ENCODE measurements around the gene DPYD.

Gene DPYD

DNA sequence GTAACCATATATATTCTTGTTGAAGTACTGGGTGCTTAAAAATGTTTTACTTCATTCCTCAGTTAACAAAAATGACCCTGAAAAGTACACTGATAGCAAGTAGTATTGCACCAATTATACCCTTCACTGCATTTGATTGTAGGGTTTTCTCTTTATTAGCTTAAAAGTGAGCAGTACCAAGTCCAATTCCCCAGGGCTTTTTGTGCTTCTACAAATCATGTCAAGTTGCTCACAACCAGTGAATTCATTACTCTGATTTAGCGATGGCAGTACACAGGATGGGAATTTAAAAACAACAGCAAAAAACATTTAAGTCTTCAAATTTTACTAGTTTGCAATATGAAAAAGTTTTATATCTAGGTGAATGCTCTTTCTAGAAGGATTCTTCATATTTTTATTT, 762.8 kb downstream of the DPYD start:
- H3K27me3 ChIP-seq (replicated peaks; ENCODE audit: control insufficient read depth, insufficient read depth, low read length), result no peaks in the 10 kb centered on the region
- H3K4me3 ChIP-seq (replicated peaks; ENCODE audit: low read depth, low read length), result no peak overlapping the region
- no peak for DNase-seq (ENCODE audit: extremely low read depth, insufficient read length)
- no peaks in the 10 kb centered on the region for H3K36me3 ChIP-seq (ENCODE audit: control insufficient read depth, insufficient read depth, low read length)
- TF ChIP-seq, protein P1, sequence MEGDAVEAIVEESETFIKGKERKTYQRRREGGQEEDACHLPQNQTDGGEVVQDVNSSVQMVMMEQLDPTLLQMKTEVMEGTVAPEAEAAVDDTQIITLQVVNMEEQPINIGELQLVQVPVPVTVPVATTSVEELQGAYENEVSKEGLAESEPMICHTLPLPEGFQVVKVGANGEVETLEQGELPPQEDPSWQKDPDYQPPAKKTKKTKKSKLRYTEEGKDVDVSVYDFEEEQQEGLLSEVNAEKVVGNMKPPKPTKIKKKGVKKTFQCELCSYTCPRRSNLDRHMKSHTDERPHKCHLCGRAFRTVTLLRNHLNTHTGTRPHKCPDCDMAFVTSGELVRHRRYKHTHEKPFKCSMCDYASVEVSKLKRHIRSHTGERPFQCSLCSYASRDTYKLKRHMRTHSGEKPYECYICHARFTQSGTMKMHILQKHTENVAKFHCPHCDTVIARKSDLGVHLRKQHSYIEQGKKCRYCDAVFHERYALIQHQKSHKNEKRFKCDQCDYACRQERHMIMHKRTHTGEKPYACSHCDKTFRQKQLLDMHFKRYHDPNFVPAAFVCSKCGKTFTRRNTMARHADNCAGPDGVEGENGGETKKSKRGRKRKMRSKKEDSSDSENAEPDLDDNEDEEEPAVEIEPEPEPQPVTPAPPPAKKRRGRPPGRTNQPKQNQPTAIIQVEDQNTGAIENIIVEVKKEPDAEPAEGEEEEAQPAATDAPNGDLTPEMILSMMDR (IDR thresholded peaks at IDR 0.05; ENCODE audit: insufficient read depth, low read length, poor library complexity, severe bottlenecking), result no peak

DNA sequence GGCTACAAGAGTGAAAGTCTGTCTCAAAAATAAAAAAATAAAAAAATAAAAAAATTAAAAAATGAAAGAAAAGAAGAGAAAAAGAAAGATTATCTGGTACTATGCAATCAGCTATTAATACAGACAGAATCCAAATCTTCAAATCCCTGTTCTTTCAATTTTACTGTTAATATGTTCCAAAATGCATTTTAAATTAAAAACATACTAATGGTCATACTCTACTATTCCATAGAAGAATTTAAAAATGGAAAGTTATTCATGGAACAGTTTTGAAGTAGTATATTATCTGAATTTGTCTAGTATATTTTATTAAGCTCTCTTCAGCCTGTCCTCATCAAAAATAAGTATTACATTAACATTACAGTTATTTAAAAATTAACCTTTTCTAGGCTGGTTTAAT, 769.2 kb downstream of the DPYD start:
- Histone ChIP-seq H3K4me3 (replicated peaks; ENCODE audit: low read depth, low read length) (no peak overlapping the region), H3K27me3 (replicated peaks; ENCODE audit: control insufficient read depth, insufficient read depth, low read length) (no peaks in the 10 kb centered on the region), H3K36me3 (ENCODE audit: control insufficient read depth, insufficient read depth, low read length) (no peaks in the 10 kb centered on the region)
- TF ChIP-seq, protein P1 (IDR thresholded peaks at IDR 0.05; ENCODE audit: insufficient read depth, low read length, poor library complexity, severe bottlenecking), result no peak
- no peak for DNase-seq (ENCODE audit: extremely low read depth, insufficient read length)

DNA sequence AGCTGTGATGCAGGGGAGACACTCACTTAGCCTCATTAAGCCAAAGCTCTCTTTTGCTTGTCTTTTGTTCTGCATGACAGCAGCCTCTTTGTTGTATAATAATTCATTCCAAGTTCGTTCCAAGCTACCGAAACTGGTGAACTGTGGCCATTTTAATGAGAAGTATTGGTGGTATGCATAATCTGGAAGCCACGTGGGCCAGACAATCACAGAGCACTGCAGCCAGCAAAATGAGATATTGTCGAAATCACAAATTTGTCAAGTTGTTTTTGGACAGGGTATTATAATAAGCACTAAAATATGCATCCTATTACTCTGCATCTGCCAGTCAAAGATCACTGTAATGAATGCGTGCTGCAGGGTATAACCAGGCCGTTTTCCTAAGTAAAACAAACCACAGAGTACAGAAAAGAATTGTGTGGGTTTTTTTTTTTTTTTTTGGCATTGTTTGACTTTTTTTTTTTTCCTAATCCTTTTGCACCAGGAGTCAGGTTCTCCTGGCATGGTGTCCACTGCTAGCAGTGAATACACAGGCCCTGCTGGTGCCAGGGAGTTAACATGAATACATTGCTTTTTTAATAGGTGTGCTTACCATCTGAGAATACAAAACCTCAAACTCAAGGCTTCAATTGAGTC, 775.4 kb downstream of the DPYD start:
- DNase-seq (ENCODE audit: extremely low read depth, insufficient read length), result no peak
- TF ChIP-seq, protein P1 (IDR thresholded peaks at IDR 0.05; ENCODE audit: insufficient read depth, low read length, poor library complexity, severe bottlenecking), result no peak
- Histone ChIP-seq H3K36me3 (ENCODE audit: control insufficient read depth, insufficient read depth, low read length) (no peaks in the 10 kb centered on the region), H3K27me3 (replicated peaks; ENCODE audit: control insufficient read depth, insufficient read depth, low read length) (no peaks in the 10 kb centered on the region), H3K4me3 (replicated peaks; ENCODE audit: low read depth, low read length) (no peak overlapping the region)

DNA sequence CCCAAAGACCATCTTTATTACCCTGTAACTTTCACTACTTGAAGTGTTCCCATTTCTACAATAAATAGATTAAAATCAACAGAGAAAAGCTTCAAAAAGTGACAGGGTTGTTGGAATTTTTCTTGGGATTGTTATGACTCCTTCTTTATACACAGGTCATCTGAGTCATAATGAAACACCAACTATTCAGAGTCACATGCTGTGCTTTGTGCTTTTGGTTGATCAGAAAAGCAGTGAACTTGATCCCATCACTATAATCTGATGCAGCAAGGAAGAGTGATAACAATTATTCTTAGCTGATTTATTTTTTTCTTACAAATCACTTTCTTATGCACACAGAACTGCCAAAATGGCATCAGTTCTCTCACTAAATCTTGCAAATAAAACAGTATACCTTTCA, 776.3 kb downstream of the DPYD start:
- no peak for DNase-seq (ENCODE audit: extremely low read depth, insufficient read length)
- TF ChIP-seq, protein P1 (IDR thresholded peaks at IDR 0.05; ENCODE audit: insufficient read depth, low read length, poor library complexity, severe bottlenecking), result no peak
- H3K27me3 ChIP-seq (replicated peaks; ENCODE audit: control insufficient read depth, insufficient read depth, low read length), result no peaks in the 10 kb centered on the region
- H3K4me3 ChIP-seq (replicated peaks; ENCODE audit: low read depth, low read length), result no peak overlapping the region
- no peaks in the 10 kb centered on the region for H3K36me3 ChIP-seq (ENCODE audit: control insufficient read depth, insufficient read depth, low read length)

DNA sequence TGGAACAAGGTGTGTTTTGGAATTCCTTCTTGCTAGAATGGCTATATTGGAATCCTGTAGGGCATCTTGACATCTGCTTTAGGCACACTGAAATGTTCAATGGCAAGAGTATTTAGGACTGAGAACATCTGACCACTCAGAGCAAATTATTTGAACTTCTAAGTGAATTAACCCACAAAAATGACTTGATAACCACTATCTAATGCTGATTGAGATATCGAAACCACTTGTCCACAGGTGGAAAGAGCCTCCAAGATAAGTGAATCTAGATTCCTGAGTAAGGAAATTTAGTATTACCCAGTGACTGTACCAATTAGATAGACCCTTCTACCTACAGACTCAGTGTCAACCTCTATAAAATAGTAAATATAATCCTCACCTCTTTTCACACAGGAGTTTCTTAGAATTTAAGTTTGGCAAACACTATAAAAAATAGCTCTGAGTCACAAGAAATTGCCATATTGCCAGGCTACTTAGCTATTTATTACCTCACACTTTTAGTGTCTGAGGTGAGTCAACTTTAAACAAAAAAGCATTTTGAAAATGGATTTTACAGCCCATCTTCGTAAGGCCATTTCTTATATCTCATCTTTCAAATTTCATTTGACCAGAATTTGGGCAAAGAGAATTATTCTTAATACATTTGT, 777.5 kb downstream of the DPYD start:
- H3K4me3 ChIP-seq (replicated peaks; ENCODE audit: low read depth, low read length), result no peak overlapping the region
- H3K27me3 ChIP-seq (replicated peaks; ENCODE audit: control insufficient read depth, insufficient read depth, low read length), result no peaks in the 10 kb centered on the region
- DNase-seq (ENCODE audit: extremely low read depth, insufficient read length), result no peak
- H3K36me3 ChIP-seq (ENCODE audit: control insufficient read depth, insufficient read depth, low read length), result no peaks in the 10 kb centered on the region
- TF ChIP-seq, protein P1 (IDR thresholded peaks at IDR 0.05; ENCODE audit: insufficient read depth, low read length, poor library complexity, severe bottlenecking), result no peak
